Brain microvascular endothelial cell (primary cell): ENCODE results near the gene SLFNL1.

ENCODE experiments used
- DNase-seq: peaks from one replicate; pipeline ENCODE4 v3.0.0-alpha.2; 2020
- H3K27ac ChIP-seq: fragments of 250-450 bp; sonication (Bioruptor Pico); 2 replicates; pipeline ENCODE4 v1.5.1; 2020; ENCODE audit warnings: mild to moderate bottlenecking, moderate library complexity
- H3K27me3 ChIP-seq: fragments of 250-450 bp; sonication (Bioruptor Pico); replicated peaks from 2 replicates; pipeline ENCODE4 v1.5.1; 2020; ENCODE audit warnings: mild to moderate bottlenecking
- H3K36me3 ChIP-seq: fragments of 250-450 bp; sonication (Bioruptor Pico); replicated peaks from 2 replicates; pipeline ENCODE4 v1.5.1; 2020; ENCODE audit warnings: mild to moderate bottlenecking
- H3K4me3 ChIP-seq: 2 replicates; pipeline ENCODE4 v1.5.1; 2011; ENCODE audit warnings: low read depth, mild to moderate bottlenecking, control low read depth, low read length, moderate library complexity
- CTCF ChIP-seq: IDR thresholded peaks from 2 replicates; pipeline ENCODE4 v1.5.1; 2011; ENCODE audit warnings: low read depth, mild to moderate bottlenecking, moderate library complexity, low read length, control low read depth, inconsistent platforms; ENCODE audit errors: missing control alignments
- in situ Hi-C: cut with HindIII; loops from 2 replicates; pipeline ENCODE4 v1.10.0; 2017; ENCODE audit warnings: low sequenced_read_pairs, low pct_ligation_motif_present

SLFNL1 gene

GRCh38 chr1:41046347-41046775 lies 24.8 kb upstream of the SLFNL1 start:
- in situ Hi-C loops = no loop called here
- peaks cover 2% of the 10 kb centered on the region for H3K36me3 ChIP-seq
- TF ChIP-seq CTCF = no peak
- H3K4me3 ChIP-seq = no peak overlapping the region
- no peak for DNase-seq
- H3K27ac ChIP-seq = no peak overlapping the region
- H3K27me3 ChIP-seq = no peaks in the 10 kb centered on the region

DNA sequence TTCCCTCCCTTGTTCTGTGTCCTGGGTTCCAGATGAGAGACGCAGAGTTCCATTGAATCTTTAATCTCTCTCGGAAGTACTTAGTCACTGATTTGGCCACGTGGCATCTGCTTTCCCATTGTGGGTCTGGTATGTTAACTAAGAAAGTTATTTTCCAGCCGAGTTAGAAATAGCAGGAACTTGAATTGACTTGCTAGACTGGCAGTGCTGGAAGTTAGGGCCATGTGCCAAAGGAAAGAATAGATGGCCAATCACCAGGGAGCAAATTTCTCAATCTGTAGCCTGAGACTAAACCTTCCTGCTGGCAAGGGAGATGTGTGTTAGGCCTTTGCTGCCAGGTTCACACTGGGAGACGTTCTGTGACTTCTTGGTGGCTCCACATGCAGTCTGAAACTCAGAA lies 24.2 kb upstream of the SLFNL1 start:
- peaks cover 2% of the 10 kb centered on the region for H3K36me3 ChIP-seq

GRCh38 chr1:41044187-41044586 lies 22.7 kb upstream of the SLFNL1 start:
- no peak overlapping the region for H3K4me3 ChIP-seq
- H3K36me3 ChIP-seq = peaks cover 2% of the 10 kb centered on the region
- no peak for TF ChIP-seq CTCF
- H3K27ac ChIP-seq = no peak overlapping the region
- in situ Hi-C loops = no loop called here
- no peak for DNase-seq
- H3K27me3 ChIP-seq = no peaks in the 10 kb centered on the region

More for the DNA sequence above, 24.2 kb upstream of the SLFNL1 start:
- no peak for TF ChIP-seq CTCF
- DNase-seq = peak; percentile 47
- H3K27ac ChIP-seq = no peak overlapping the region
- H3K4me3 ChIP-seq = no peak overlapping the region
- no peaks in the 10 kb centered on the region for H3K27me3 ChIP-seq
- in situ Hi-C loops = no loop called here

GRCh38 chr1:41041614-41042270 lies 20.2 kb upstream of the SLFNL1 start:
- in situ Hi-C loops = no loop called here
- H3K36me3 ChIP-seq = peaks cover 6% of the 10 kb centered on the region
- no peak for TF ChIP-seq CTCF
- no peak for DNase-seq
- H3K27me3 ChIP-seq = no peaks in the 10 kb centered on the region
- no peak overlapping the region for H3K4me3 ChIP-seq
- no peak overlapping the region for H3K27ac ChIP-seq

GRCh38 chr1:41038110-41038509 lies 16.6 kb upstream of the SLFNL1 start:
- H3K36me3 ChIP-seq = peaks cover 8% of the 10 kb centered on the region
- in situ Hi-C loops = no loop called here
- DNase-seq = no peak
- no peak overlapping the region for H3K27ac ChIP-seq
- TF ChIP-seq CTCF = peak; percentile 47
- no peaks in the 10 kb centered on the region for H3K27me3 ChIP-seq
- H3K4me3 ChIP-seq = no peak overlapping the region
